Smooth muscle cell (in vitro differentiated cells): ENCODE data around the gene PARVB. TPM values are rescaled to one million over a fixed set of nuclear protein-coding genes. Genes with fewer than 3 reads are reported as not detected.

Source experiments
- DNase-seq: peaks from one replicate; lab custom pipeline; 2025; ENCODE audit not compliant: unreplicated experiment; lab: John Stamatoyannopoulos, UW
- H2AFZ ChIP-seq: fragments of 200-600 bp; sonication (generic); 2 replicates; pipeline ENCODE4 v1.6.0; 2016; ENCODE audit warnings: antibody characterized with exemption, low read depth, mild to moderate bottlenecking
- H3F3A ChIP-seq: fragments of 200-600 bp; sonication (generic); 2 replicates; pipeline ENCODE4 v1.6.0; 2017; ENCODE audit warnings: antibody characterized with exemption, low read depth
- H3K27ac ChIP-seq: fragments of 200-600 bp; sonication (generic); 2 replicates; pipeline ENCODE4 v1.5.1; 2016; ENCODE audit warnings: low read depth, mild to moderate bottlenecking
- H3K27me3 ChIP-seq: fragments of 200-600 bp; sonication (generic); 2 replicates; pipeline ENCODE4 v1.6.1; 2016; ENCODE audit warnings: low read depth, mild to moderate bottlenecking
- H3K36me3 ChIP-seq: fragments of 200-600 bp; sonication (generic); 2 replicates; pipeline ENCODE4 v1.5.1; 2016; ENCODE audit warnings: low read depth
- H3K4me1 ChIP-seq: fragments of 200-600 bp; sonication (generic); 2 replicates; pipeline ENCODE4 v1.5.1; 2016; ENCODE audit warnings: low read depth
- H3K4me2 ChIP-seq: fragments of 200-600 bp; sonication (generic); 2 replicates; pipeline ENCODE4 v1.6.0; 2016; ENCODE audit warnings: mild to moderate bottlenecking
- H3K4me3 ChIP-seq: fragments of 200-600 bp; sonication (generic); 2 replicates; pipeline ENCODE4 v1.5.1; 2016; ENCODE audit warnings: mild to moderate bottlenecking
- H3K79me2 ChIP-seq: fragments of 200-600 bp; sonication (generic); 2 replicates; pipeline ENCODE4 v1.6.0; 2016; ENCODE audit warnings: low read depth, mild to moderate bottlenecking
- H3K9ac ChIP-seq: fragments of 200-600 bp; sonication (generic); 2 replicates; pipeline ENCODE4 v1.6.0; 2016; ENCODE audit warnings: low read depth
- H3K9me3 ChIP-seq: fragments of 200-600 bp; sonication (generic); replicated peaks from 2 replicates; pipeline ENCODE4 v1.5.1; 2016; ENCODE audit warnings: low read depth
- H4K20me1 ChIP-seq: fragments of 200-600 bp; sonication (generic); 2 replicates; pipeline ENCODE4 v1.6.0; 2016; ENCODE audit warnings: low read depth
- CTCF ChIP-seq: fragments of 200-600 bp; sonication (generic); IDR thresholded peaks from 2 replicates; pipeline ENCODE4 v1.5.1; 2017; ENCODE audit warnings: borderline replicate concordance, mild to moderate bottlenecking, antibody characterized with exemption; ENCODE audit not compliant: insufficient read depth, poor library complexity, severe bottlenecking
- WGBS: methylation state at CpG from one replicate; pipeline ENCODE4 v1.1.7; 2016; ENCODE audit warnings: low lambda C conversion rate; 5-methylcytosine and 5-hydroxymethylcytosine counted together
- polyA plus RNA-seq: library from polyadenylated mRNA; unstranded; fragments of >200 nt; fragmentation: Nextera tagmentation; extraction: Ambion mirVana; gene quantifications from 2 replicates; pipeline ENCODE4 v1.2.1, GENCODE V29; 2016
- total RNA-seq: library from RNA; depleted of rRNA; stranded (reverse); fragments of >200 nt; gene quantifications from 2 replicates; pipeline ENCODE4 v1.2.3, GENCODE V29; 2014

Gene PARVB
- total and polyA plus RNA-seq, 2 experiments from 2014 or later, result 35.1 to 36.6 TPM

DNA sequence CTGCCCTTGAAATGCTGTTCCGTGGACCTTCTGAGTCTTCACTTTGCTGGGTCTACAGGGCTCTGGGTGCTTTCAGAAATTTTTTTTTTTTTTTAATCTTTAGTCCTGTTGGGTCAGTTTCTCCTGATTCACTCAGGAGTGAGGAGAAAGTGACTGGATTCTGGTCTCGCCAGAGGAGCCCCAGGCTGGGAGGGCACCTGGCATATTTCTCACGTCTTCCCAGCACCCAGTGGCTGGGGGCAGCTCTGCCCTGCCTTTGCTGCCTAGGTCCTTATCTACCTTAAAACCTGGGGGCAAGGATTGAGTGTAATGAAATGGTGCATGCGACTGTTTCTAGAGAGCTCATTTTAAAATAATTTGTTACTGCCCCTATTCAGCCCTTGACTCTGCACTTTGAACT lies 45.5 kb upstream of the PARVB start:
- H3K4me1 ChIP-seq, result no peaks in the 10 kb centered on the region
- 100% methylated on average over 4 of the region's 4 CpGs for WGBS
- H3K27ac ChIP-seq, result no peak overlapping the region
- H3K4me2 ChIP-seq, result no peak overlapping the region
- no peaks in the 10 kb centered on the region for H3F3A ChIP-seq
- H2AFZ ChIP-seq, result no peak overlapping the region
- TF ChIP-seq CTCF, result no peak
- H3K9ac ChIP-seq, result no peak overlapping the region
- H3K27me3 ChIP-seq, result no peaks in the 10 kb centered on the region
- no peaks in the 10 kb centered on the region for H4K20me1 ChIP-seq
- no peak overlapping the region for H3K4me3 ChIP-seq
- DNase-seq, result no peak
- no peaks in the 10 kb centered on the region for H3K9me3 ChIP-seq
- H3K79me2 ChIP-seq, result no peaks in the 10 kb centered on the region
- H3K36me3 ChIP-seq, result peaks cover 10% of the 10 kb centered on the region

- Histone ChIP-seq H2AFZ (no peak overlapping the region), H3K27me3 (no peaks in the 10 kb centered on the region), H3K4me2 (no peak overlapping the region), H4K20me1 (no peaks in the 10 kb centered on the region), H3F3A (no peaks in the 10 kb centered on the region), H3K4me3 (no peak overlapping the region), H3K9me3 (no peaks in the 10 kb centered on the region), H3K4me1 (no peaks in the 10 kb centered on the region), H3K9ac (no peak overlapping the region), H3K27ac (no peak overlapping the region), H3K79me2 (no peaks in the 10 kb centered on the region), H3K36me3 (peaks cover 6% of the 10 kb centered on the region)
- no peak for TF ChIP-seq CTCF
- WGBS, result 94% methylated on average over 7 of the region's 7 CpGs
- no peak for DNase-seq
Observed at GRCh38 chr22:43980579-43980978, 43.5 kb upstream of the PARVB start.

- Histone ChIP-seq H3K4me2 (no peak overlapping the region), H3K79me2 (no peaks in the 10 kb centered on the region), H3K4me1 (no peaks in the 10 kb centered on the region), H3K36me3 (peaks cover 6% of the 10 kb centered on the region), H4K20me1 (no peaks in the 10 kb centered on the region), H3K27me3 (no peaks in the 10 kb centered on the region), H3K4me3 (no peak overlapping the region), H3K9ac (no peak overlapping the region), H3F3A (no peaks in the 10 kb centered on the region), H3K9me3 (no peaks in the 10 kb centered on the region), H2AFZ (no peak overlapping the region), H3K27ac (no peak overlapping the region)
- DNase-seq, result no peak
- TF ChIP-seq CTCF, result no peak
- 99% methylated on average over 17 of the region's 17 CpGs for WGBS
Observed at GRCh38 chr22:43980996-43981395, 43.1 kb upstream of the PARVB start.

DNA sequence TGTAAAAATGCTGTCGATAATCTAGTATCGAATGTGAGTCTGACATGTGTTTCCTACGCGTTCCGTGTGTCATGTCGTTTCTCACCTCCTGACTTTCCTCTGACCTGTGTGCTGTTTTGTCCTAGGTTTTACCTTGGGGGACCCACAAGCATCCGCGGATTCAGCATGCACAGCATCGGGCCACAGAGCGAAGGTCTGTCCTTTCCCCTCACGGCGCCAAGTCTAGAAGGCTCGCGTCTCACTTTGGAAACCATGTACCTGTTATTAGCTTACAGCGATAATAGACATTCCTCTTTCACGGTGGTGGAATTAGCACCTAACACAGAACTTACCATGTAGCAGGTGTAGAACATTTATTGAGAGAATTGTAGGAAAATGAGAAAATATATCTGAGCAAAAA lies 40.3 kb upstream of the PARVB start:
- H3K27ac ChIP-seq, result no peak overlapping the region
- peaks cover 5% of the 10 kb centered on the region for H4K20me1 ChIP-seq
- TF ChIP-seq CTCF, result no peak
- no peak overlapping the region for H2AFZ ChIP-seq
- peaks cover 13% of the 10 kb centered on the region for H3K36me3 ChIP-seq
- WGBS, result 98% methylated on average over 16 of the region's 16 CpGs
- no peaks in the 10 kb centered on the region for H3K9me3 ChIP-seq
- H3K9ac ChIP-seq, result no peak overlapping the region
- DNase-seq, result no peak
- no peaks in the 10 kb centered on the region for H3F3A ChIP-seq
- H3K4me2 ChIP-seq, result no peak overlapping the region
- no peaks in the 10 kb centered on the region for H3K4me1 ChIP-seq
- no peaks in the 10 kb centered on the region for H3K27me3 ChIP-seq
- H3K79me2 ChIP-seq, result no peaks in the 10 kb centered on the region
- no peak overlapping the region for H3K4me3 ChIP-seq
